Erythroblast (primary cell): Measurements from ENCODE around the gene CDK14.

Experiments
- GATA1 ChIP-seq: IDR thresholded peaks from 2 replicates; pipeline ENCODE4 v1.6.1; 2011; ENCODE audit warnings: low read depth, mild to moderate bottlenecking, control low read depth, low read length, moderate library complexity
- POLR2A ChIP-seq: IDR thresholded peaks from 2 replicates; pipeline ENCODE4 v1.6.1; 2011; ENCODE audit warnings: mild to moderate bottlenecking, low read length

DNA sequence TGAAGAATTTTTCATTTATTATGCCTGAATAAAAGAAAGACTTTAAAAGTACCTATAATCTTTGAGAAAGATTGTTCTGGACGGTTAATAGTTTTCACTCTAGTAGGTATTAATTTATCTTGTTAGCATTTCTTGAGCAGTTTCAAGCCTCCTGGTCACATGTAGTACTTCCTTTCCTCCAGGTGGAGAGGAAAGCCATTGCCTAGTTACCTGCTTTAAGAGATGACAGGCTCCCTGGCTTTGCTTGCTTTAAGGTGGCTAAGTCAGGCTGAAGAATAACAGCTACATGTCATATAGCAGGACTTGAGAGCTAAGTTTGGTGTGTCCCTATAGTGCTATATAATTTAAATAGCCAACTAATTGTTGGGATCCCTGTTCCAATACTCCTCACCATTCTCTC is 160.2 kb downstream of the CDK14 start:
- TF ChIP-seq POLR2A (no peak), GATA1 (no peak)
